HG03521 (cell line): ENCODE measurements around the gene GRK4.
"Not testable (repeated sequence)": the region's sequence is repeated elsewhere in the genome, so short reads cannot be mapped to it uniquely, and the experiment has no call there.

Source experiments
- ATAC-seq: cut with Tn5 transposase; IDR thresholded peaks from one replicate; pipeline ENCODE4 v1.9.1; 2021; ENCODE audit warnings: mild to moderate bottlenecking, moderate library complexity; ENCODE audit not compliant: unreplicated experiment

GRK4 gene

GRCh38 chr4:3036131-3036952, 73.0 kb downstream of the GRK4 start:
- ATAC-seq = no peak

GRCh38 chr4:3037957-3038461, 74.6 kb downstream of the GRK4 start:
- ATAC-seq = no peak

DNA sequence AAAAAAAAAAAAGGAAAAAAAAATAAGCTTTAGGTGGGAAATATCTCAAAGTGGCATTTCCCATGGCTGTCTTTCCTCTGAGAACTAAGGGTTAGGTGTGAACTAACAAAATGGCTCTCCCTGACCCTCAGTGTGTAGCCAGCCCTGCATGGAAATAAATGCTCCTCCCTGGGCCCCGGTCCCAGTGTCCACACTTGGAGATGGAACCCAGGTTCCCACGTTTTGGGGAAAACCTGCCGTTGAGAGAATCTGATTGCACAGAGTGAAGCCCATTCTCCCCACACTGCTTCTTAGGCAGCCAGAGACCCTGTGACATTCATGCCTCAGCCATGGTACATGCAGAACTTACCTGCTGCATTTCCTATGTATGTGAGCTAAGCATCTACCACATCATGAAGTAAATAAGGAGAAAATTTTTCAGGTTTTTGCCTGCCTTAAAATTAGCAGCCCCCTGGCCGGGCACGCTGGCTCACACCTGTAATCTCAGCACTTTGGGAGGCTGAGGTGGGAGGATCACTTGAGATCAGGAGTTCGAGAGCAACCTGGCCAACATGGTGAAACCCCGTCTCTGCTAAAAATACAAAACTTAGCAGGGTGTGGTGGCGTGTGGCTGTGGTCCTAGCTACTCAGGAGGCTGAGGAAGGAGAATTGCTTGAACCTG, 76.5 kb downstream of the GRK4 start:
- no peak for ATAC-seq

GRCh38 chr4:3040452-3041191, 77.3 kb downstream of the GRK4 start:
- ATAC-seq = peak; percentile 41

DNA sequence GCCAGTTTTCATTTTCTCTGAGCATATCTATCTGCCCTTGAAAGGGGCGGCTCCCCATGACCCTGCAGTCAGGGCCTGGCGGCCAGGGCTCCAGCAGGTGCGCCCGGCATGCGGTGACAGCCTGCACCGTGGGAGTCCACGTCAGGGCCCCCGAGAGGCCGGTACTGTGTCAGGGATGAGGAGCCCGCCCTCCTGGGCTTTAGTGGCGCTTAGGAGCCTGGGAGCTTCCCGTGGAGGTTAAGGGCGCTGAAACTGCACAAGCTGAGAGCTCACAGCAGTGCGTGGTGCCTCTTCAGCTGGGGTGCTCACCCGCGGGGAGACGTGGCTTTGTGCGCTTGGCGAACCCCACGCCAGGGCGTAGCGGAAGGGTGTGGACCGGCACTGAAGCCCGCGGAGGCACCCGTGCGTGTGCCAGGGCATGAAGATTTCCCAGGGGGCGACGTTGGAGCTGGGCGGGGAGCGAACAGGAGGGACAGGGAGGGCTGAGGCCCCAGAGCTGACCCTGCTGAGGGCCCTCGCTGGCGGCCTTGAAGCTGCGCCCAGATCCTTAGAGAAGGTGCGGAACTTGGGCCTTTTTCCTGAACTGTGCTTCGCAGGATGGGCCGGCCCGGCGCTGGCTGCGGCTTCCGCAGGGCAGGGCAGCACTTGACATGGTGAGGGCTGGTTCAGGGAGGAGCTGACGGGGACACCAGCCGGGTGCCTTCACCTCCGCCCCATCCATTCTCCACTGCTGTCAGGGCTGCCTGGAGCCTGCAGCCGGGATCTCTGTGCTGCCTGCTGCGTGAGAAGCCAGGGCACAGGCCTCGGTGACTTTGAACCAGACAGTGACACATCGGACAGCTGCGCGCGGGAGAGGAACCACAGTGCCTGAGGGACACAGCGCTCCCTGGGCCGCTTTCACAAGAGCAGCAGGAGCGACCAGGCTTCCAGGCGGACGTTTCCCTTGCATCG, 78.1 kb downstream of the GRK4 start:
- no peak for ATAC-seq

- ATAC-seq = no peak
Measured at GRCh38 chr4:3042226-3042625, 78.9 kb downstream of the GRK4 start.

DNA sequence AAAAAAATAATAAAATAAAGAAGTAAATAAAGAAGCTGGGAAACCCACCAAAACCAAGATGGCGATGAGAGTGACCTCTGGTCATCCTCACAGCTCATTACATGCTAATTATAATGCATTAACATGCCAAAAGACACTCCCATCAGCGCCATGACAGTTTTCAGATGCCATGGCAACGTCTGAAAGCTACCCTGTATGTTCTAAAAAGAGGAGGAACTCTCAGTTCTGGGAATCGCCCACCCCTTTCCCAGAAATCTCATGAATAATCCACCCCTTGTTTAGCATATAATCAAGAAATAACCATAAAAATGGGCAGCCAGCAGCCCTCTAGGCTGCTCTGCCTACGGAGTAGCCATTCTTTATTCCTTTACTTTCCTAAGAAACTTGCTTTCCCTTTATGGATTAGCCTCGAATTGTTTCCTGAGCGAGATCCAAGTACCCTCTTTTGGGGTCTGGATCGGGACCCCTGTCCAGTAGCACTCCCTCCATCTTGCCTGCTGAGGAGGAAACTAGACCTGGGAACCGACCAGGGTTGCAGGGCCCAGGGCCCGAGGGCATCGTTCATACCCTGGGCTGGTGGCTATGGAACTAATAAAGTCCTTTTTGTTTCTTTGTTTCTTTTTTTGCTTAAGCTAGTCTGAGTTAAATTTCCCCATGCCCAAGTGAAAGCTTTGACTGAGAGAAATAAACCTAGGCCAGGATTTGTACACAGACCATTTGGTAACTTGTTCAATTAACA, 80.1 kb downstream of the GRK4 start:
- no peak for ATAC-seq

- ATAC-seq = no peak
Measured at GRCh38 chr4:3044870-3045819, 81.8 kb downstream of the GRK4 start.

DNA sequence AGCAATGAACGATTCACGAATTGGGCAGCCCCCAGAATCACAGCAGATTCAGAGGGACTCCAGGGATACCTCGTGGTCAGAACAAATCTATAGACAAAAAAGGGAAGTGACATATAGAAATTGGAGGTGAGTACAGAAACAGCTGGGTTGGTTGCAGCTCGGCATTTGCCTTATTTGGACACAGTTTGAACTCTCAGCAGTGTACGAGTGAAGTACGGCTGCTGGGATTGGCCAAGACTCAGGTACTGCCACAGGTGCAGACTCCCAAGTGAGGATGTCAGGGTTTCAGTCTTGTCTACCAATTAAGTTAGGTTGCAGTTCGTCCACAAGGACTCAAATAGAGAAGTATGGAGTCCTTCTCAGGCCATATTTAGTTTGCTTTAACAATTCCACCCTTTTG, 82.8 kb downstream of the GRK4 start:
- ATAC-seq = no peak

- ATAC-seq = no peak
Measured at GRCh38 chr4:3046623-3047022, 83.3 kb downstream of the GRK4 start.

DNA sequence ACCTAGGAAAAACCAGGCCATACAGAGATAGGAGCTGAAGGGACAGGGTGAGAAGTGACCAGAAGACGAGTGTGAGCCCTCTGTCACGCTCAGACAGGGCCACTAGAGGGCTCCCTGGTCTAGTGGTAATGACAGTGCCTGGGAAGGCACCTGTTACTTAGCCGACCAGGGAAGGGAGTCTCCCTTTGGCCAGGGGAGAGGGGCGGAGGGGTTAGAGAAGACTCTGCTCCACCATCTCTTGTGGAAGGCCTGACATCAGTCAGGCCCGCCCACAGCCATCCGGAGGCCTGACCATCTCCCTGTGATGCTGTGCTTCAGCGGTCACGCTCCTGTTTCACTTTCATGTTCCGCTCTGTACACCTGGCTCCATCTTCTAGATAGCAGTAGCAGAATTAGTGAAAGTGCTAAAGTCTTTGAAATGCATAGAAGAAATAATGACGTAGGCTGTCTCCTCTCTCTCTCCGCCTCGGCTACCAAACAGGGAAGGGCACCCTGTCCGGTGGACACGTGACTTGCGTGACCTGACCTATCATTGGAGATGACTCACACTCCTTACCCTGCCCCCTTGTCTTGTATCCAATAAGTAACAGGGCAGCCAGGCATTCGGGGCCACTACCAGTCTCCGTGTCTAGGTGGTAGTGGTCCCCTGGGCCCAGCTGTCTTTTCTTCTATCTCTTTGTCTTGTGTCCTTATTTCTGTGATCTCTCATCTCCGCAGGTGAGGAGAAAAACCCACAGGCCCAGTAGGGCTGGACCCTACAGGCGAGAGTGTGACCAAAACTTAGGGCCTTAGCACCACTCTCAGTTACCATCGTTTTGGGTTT, 84.3 kb downstream of the GRK4 start:
- peak; percentile 88 for ATAC-seq

GRCh38 chr4:3051141-3051897, 87.9 kb downstream of the GRK4 start:
- not testable (repeated sequence) for ATAC-seq

GRCh38 chr4:3054169-3054759, 90.9 kb downstream of the GRK4 start:
- ATAC-seq = no peak

GRCh38 chr4:3059943-3060342, 96.6 kb downstream of the GRK4 start:
- no peak for ATAC-seq

GRCh38 chr4:3060946-3061345, 97.6 kb downstream of the GRK4 start:
- ATAC-seq = no peak

DNA sequence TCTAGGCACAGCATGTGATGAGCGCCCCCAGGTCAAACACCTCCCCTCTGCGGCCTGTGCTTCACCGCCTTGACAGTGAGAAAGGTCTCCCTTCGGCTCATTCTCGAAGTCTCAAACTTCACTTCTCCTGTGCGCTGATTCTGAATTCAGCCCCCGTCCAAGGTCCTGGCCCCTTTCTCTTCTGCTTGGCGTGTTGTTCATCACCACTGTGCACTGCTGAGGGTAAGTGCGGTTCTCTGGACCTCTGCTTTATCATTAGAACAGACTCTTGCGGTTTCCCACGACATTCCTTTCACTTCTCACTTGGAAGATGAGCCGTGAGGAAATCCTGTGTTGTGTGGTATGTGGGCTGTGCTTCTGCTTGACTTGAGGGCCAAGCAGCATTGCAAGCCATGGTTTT, 99.1 kb downstream of the GRK4 start:
- ATAC-seq = no peak

GRCh38 chr4:3065551-3065950, 102.2 kb downstream of the GRK4 start:
- ATAC-seq = no peak
